Measurements from ENCODE around the gene TUBB4A. TPM values are rescaled to one million over a fixed set of nuclear protein-coding genes. Genes with fewer than 3 reads are reported as not detected.

The TUBB4A gene
- total and polyA plus RNA-seq, 9 of the 15 experiments (the other 6 are each of a cell fraction or from before 2014, with no cell fraction given): 0.14 to 7.0 (median 0.75) TPM

- TF ChIP-seq GMEB1 (CRISPR knock-in tag; IDR thresholded peaks at IDR 0.05) (no peak), CHAMP1 (IDR thresholded peaks at IDR 0.05) (no peak), ZNF174 (CRISPR knock-in tag; IDR thresholded peaks at IDR 0.05) (no peak), XRCC5 (IDR thresholded peaks at IDR 0.05; ENCODE audit: low read depth, low read length) (peak; percentile 97), TFAM (CRISPR knock-in tag; conservative IDR thresholded peaks at IDR 0.05) (no peak), PURB (CRISPR knock-in tag; IDR thresholded peaks at IDR 0.05; ENCODE audit: low read depth) (no peak), ATF3 (IDR thresholded peaks at IDR 0.05) (no peak), ATF3 (CRISPR knock-in tag; conservative IDR thresholded peaks at IDR 0.05) (no peak), EP300 (IDR thresholded peaks at IDR 0.05; ENCODE audit: low read length) (no peak), ZNF253 (CRISPR knock-in tag; conservative IDR thresholded peaks at IDR 0.05) (no peak), RB1 (IDR thresholded peaks at IDR 0.05; ENCODE audit: low read depth) (peak; percentile 79), KDM2B (CRISPR knock-in tag; IDR thresholded peaks at IDR 0.05) (no peak), CCNT2 (IDR thresholded peaks at IDR 0.05; ENCODE audit: borderline replicate concordance, extremely low read depth, insufficient read length, low read depth, low read length) (peak; percentile 45), ZFP1 (CRISPR knock-in tag; IDR thresholded peaks at IDR 0.05) (no peak), SNAPC5 (CRISPR knock-in tag; IDR thresholded peaks at IDR 0.05) (no peak), ZNF316 (IDR thresholded peaks at IDR 0.05) (no peak), GABPB1 (CRISPR knock-in tag; IDR thresholded peaks at IDR 0.05) (peak; percentile 70), ZFP30 (CRISPR knock-in tag; IDR thresholded peaks at IDR 0.05; ENCODE audit: borderline replicate concordance) (no peak), ZNF830 (CRISPR knock-in tag; IDR thresholded peaks at IDR 0.05) (no peak), ATF7 (IDR thresholded peaks at IDR 0.05) (peak; percentile 30), ZNF408 (CRISPR knock-in tag; IDR thresholded peaks at IDR 0.05; ENCODE audit: low read depth) (no peak), CSDE1 (IDR thresholded peaks at IDR 0.05) (no peak), MLLT1 (IDR thresholded peaks at IDR 0.05) (no peak), CAMTA2 (CRISPR knock-in tag; conservative IDR thresholded peaks at IDR 0.05) (no peak)
These were observed 41.8 kb downstream of the TUBB4A start (continued) for GRCh38 chr19:6460099-6460884.
